Dermis microvascular lymphatic vessel endothelial cell (primary cell): ENCODE data around the gene DARS2. TPM values are rescaled to one million over a fixed set of nuclear protein-coding genes. Genes with fewer than 3 reads are reported as not detected.
A peak's percentile ranks its signal among the peaks of the same experiment; 100 is the strongest.
"Not testable (repeated sequence)": the region's sequence is repeated elsewhere in the genome, so short reads cannot be mapped to it uniquely, and the experiment has no call there.

Experiments
- DNase-seq, 2 donors: peaks; one replicate each; pipeline versions ENCODE4 v3.0.0 to v3.0.0-alpha.2; 2010; ENCODE audit warnings: low read depth in 2 of 2
- total RNA-seq: library from RNA; depleted of rRNA; stranded (reverse); fragments of >200 nt; gene quantifications from 2 replicates; pipeline ENCODE4 v1.2.1, GENCODE V29; 2014

DARS2 gene
- total RNA-seq = 11.0 and 17.3 TPM in 2 replicates

GRCh38 chr1:173824315-173825081, at the start of gene DARS2, which contains the start of gene CENPL:
Gene DARS2, plus strand, starts transcription at chr1:173824673. Its CDS starts 557 bp downstream, at chr1:173825230.
Gene CENPL, minus strand, starts transcription at chr1:173824883. Its CDS starts 13,584 bp downstream, at chr1:173811299.
- DNase-seq = peak; percentile 97 to 99

- no peak for DNase-seq
These were observed 48.8 kb upstream of the DARS2 start for GRCh38 chr1:173775578-173776226.

GRCh38 chr1:173779936-173780335, 44.5 kb upstream of the DARS2 start:
- no peak for DNase-seq

- DNase-seq = no peak
These were observed 39.5 kb upstream of the DARS2 start for GRCh38 chr1:173784997-173785396.

- no peak for DNase-seq
These were observed 34.6 kb upstream of the DARS2 start for GRCh38 chr1:173789841-173790240.

- DNase-seq = no peak
These were observed 26.4 kb upstream of the DARS2 start for GRCh38 chr1:173798078-173798477.

GRCh38 chr1:173799995-173800394, 24.5 kb upstream of the DARS2 start:
- DNase-seq = not testable (repeated sequence)

- no peak for DNase-seq
These were observed 21.5 kb upstream of the DARS2 start for GRCh38 chr1:173802961-173803360.

- DNase-seq = not testable (repeated sequence)
These were observed 10.8 kb upstream of the DARS2 start for GRCh38 chr1:173813654-173814053.

GRCh38 chr1:173818459-173818858, 6.0 kb upstream of the DARS2 start:
- no peak for DNase-seq

- no peak for DNase-seq
These were observed 2.8 kb upstream of the DARS2 start for GRCh38 chr1:173821680-173822079.

- DNase-seq = no peak
These were observed 625 bp upstream of the DARS2 start for GRCh38 chr1:173823781-173824314.

- peak in 1 of 2 donors; percentile 5 for DNase-seq
These were observed 3.1 kb downstream of the DARS2 start for GRCh38 chr1:173827611-173828010.

GRCh38 chr1:173832748-173833147, 8.3 kb downstream of the DARS2 start:
- DNase-seq = no peak

GRCh38 chr1:173852105-173852504, 27.6 kb downstream of the DARS2 start:
- DNase-seq = no peak

- peak in 1 of 2 donors; percentile 89 for DNase-seq
These were observed 28.6 kb downstream of the DARS2 start for GRCh38 chr1:173853074-173853473.

- no peak for DNase-seq
These were observed 31.5 kb downstream of the DARS2 start for GRCh38 chr1:173856014-173856413.

- DNase-seq = peak; percentile 26 to 75
These were observed 32.4 kb downstream of the DARS2 start for GRCh38 chr1:173856903-173857302.

- DNase-seq = no peak
These were observed 33.0 kb downstream of the DARS2 start for GRCh38 chr1:173857363-173857917.

- DNase-seq = not testable (repeated sequence)
These were observed 35.1 kb downstream of the DARS2 start for GRCh38 chr1:173859547-173859946.

- no peak for DNase-seq
These were observed 35.6 kb downstream of the DARS2 start for GRCh38 chr1:173860065-173860464.

GRCh38 chr1:173861731-173862145, 37.3 kb downstream of the DARS2 start:
- DNase-seq = no peak
